Measurements from ENCODE around the gene POLL. TPM values are rescaled to one million over a fixed set of nuclear protein-coding genes. Genes with fewer than 3 reads are reported as not detected.
A peak's percentile ranks its signal among the peaks of the same experiment; 100 is the strongest.
"Not testable (repeated sequence)": the region's sequence is repeated elsewhere in the genome, so short reads cannot be mapped to it uniquely, and the experiment has no call there.

POLL gene
- polyA plus RNA-seq (11.6 to 18.6 TPM (median 11.9 TPM) in 3 replicates), polyA minus RNA-seq (19.0 to 25.4 TPM (median 24.4 TPM) in 3 replicates)
- polyA plus RNA-seq (2011; ENCODE audit: low read depth): 5.7 TPM
- polyA plus RNA-seq (2011; cell fraction: cytosol; rRNA removed): 9.7 and 12.2 TPM in 2 replicates
- 37.0 and 37.7 TPM in 2 replicates for polyA plus RNA-seq (2011; cell fraction: nucleus; rRNA removed)
- polyA plus RNA-seq (2012; ENCODE audit: low replicate concordance): 11.3 and 12.7 TPM in 2 replicates
- 16.9 TPM for polyA minus RNA-seq (2011; cell fraction: cytosol; rRNA and poly(A)+ RNA removed)
- polyA minus RNA-seq (2011; cell fraction: nucleus; rRNA and poly(A)+ RNA removed): 12.2 and 19.3 TPM in 2 replicates

DNA sequence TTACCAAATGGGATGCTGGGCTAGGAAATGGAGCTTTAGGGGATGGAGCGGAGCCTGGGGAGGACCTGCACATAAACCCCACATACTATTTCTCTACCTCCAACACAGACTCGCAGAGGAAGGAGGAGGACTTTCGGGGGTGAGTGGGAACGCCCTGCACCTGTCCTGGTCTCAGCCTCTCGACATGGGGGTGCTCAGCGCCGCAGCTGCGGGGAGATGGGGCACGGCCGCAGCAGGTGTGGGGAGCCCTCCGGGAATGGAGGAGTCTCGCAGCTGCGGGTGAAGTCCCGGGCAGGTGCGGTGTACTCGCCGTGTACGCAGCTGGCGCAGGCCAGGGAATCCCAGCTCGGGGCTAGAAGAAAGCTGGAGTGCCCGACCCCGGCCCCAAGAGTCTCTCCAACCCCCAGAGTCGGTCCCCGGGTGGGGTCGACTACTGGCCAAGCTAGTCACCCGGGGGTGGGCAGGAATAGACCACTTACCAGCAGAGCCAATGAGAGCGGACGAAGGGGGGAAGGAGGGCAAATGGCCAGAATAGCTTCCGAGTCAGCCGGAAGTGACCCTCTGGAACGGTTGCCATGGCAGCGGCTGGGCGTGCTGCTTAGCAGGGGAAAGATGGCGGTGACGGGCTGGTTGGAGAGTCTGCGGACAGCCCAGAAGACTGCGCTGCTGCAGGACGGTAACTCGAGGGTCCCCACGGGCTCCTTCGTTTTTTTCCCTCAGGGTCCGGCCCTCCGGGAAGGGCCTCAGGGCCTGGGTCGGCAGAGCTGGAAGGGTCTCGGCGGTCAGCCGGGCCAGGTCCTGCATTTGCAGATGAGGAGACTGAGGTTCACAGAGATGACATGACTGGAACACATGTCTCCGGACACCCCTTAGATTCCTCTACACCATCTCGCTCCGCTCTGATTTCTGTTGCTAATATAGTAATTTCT is at the start of gene POLL, which contains the start of gene DPCD:
Gene POLL, minus strand, starts transcription at position 533 of the 929 bp plus-strand sequence. CDS start 897 bp downstream, outside the sequence.
Gene DPCD, plus strand, starts transcription at position 597 of the 929 bp plus-strand sequence. Its CDS starts 16 bp downstream, at position 613.
- H3K36me3 ChIP-seq (ENCODE audit: control insufficient read depth in 2 of 2, extremely low read depth in 1 of 2, insufficient read depth in 2 of 2, low read length in 2 of 2): peaks cover 5 to 8% of the 10 kb centered on the region in 2 experiments
- peak; percentile 85 for FAIRE-seq

DNA sequence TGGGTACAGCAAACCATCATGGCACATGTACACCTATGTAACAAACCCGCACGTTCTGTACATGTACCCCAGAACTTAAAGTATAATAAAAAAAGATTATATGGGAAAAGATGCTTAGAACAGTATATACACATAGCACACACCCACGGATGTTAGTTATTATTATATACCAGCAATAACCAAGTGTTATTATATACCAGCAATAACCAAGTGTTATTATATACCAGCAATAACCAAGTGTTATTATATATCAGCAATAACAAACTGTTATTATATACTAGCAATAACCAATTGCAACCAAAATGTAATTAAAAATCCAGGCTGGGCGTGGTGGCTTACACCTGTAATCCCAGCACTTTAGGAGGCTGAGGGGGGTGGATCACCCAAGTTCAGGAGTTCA is 45.5 kb upstream of the POLL start:
- not testable (repeated sequence) for FAIRE-seq; H3K36me3 ChIP-seq (ENCODE audit: control insufficient read depth in 2 of 2, extremely low read depth in 1 of 2, insufficient read depth in 2 of 2, low read length in 2 of 2)

More for the DNA sequence above, at the start of gene POLL, which contains the start of gene DPCD:
- dilution Hi-C loops (cut with MboI; ENCODE audit: extremely low pct_ligation_motif_present, low sequenced_read_pairs): no loop called here
- H3K4me3 ChIP-seq (ENCODE audit: control insufficient read depth in 2 of 3, extremely low read depth in 1 of 3, insufficient read depth in 2 of 3, low read depth in 1 of 3, low read length in 3 of 3): peak within 1 kb of the TSS; percentile 64 to 97 (median 66)
- H3K4me1 ChIP-seq (ENCODE audit: control insufficient read depth, extremely low read depth, insufficient read depth, low read length): peaks cover 17% of the 10 kb centered on the region
- no peaks in the 10 kb centered on the region for H3K9me1 ChIP-seq (ENCODE audit: control insufficient read depth, extremely low read depth, insufficient read depth, low read length)
- H3K9me3 ChIP-seq (ENCODE audit: control insufficient read depth, low read depth, low read length): no peaks in the 10 kb centered on the region
- H3K27me3 ChIP-seq (ENCODE audit: control insufficient read depth, extremely low read depth, insufficient read depth, low read length): no peaks in the 10 kb centered on the region
- TF ChIP-seq, protein P1, sequence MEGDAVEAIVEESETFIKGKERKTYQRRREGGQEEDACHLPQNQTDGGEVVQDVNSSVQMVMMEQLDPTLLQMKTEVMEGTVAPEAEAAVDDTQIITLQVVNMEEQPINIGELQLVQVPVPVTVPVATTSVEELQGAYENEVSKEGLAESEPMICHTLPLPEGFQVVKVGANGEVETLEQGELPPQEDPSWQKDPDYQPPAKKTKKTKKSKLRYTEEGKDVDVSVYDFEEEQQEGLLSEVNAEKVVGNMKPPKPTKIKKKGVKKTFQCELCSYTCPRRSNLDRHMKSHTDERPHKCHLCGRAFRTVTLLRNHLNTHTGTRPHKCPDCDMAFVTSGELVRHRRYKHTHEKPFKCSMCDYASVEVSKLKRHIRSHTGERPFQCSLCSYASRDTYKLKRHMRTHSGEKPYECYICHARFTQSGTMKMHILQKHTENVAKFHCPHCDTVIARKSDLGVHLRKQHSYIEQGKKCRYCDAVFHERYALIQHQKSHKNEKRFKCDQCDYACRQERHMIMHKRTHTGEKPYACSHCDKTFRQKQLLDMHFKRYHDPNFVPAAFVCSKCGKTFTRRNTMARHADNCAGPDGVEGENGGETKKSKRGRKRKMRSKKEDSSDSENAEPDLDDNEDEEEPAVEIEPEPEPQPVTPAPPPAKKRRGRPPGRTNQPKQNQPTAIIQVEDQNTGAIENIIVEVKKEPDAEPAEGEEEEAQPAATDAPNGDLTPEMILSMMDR (optimal IDR thresholded peaks at IDR 0.05 in 1 of 3, IDR thresholded peaks at IDR 0.05 in 1 of 3, conservative IDR thresholded peaks at IDR 0.05 in 1 of 3; ENCODE audit: extremely low read depth in 1 of 3, insufficient read depth in 2 of 3, low read length in 3 of 3): no peak
- TF ChIP-seq EZH2 (IDR thresholded peaks at IDR 0.05; ENCODE audit: low read length): no peak
- H3K79me2 ChIP-seq (ENCODE audit: control insufficient read depth, insufficient read depth, low read length): peaks cover 11% of the 10 kb centered on the region
- peak within 1 kb of the TSS; percentile 42 for H3K27ac ChIP-seq (ENCODE audit: control insufficient read depth, insufficient read depth, low read length)
- H3K4me2 ChIP-seq (ENCODE audit: control insufficient read depth, extremely low read depth, insufficient read depth, low read depth, low read length): peak within 1 kb of the TSS; percentile 98
- H2AFZ ChIP-seq (ENCODE audit: control insufficient read depth, low read length): peak within 1 kb of the TSS; percentile 94
- H4K20me1 ChIP-seq (ENCODE audit: control insufficient read depth, extremely low read depth, insufficient read depth, low read length): no peaks in the 10 kb centered on the region
- peak within 1 kb of the TSS; percentile 73 for H3K9ac ChIP-seq (ENCODE audit: control insufficient read depth, extremely low read depth, insufficient read depth, low read length)
- no peak for DNase-seq (ENCODE audit: low read depth, low spot score)

More for the DNA sequence above, 45.5 kb upstream of the POLL start:
- H3K9me3 ChIP-seq (ENCODE audit: control insufficient read depth, low read depth, low read length); DNase-seq (ENCODE audit: low read depth, low spot score); H4K20me1 ChIP-seq (ENCODE audit: control insufficient read depth, extremely low read depth, insufficient read depth, low read length); H3K27ac ChIP-seq (ENCODE audit: control insufficient read depth, insufficient read depth, low read length); H3K79me2 ChIP-seq (ENCODE audit: control insufficient read depth, insufficient read depth, low read length); H3K9ac ChIP-seq (ENCODE audit: control insufficient read depth, extremely low read depth, insufficient read depth, low read length); H3K9me1 ChIP-seq (ENCODE audit: control insufficient read depth, extremely low read depth, insufficient read depth, low read length); H3K4me3 ChIP-seq (ENCODE audit: control insufficient read depth in 2 of 3, extremely low read depth in 1 of 3, insufficient read depth in 2 of 3, low read depth in 1 of 3, low read length in 3 of 3); H3K4me1 ChIP-seq (ENCODE audit: control insufficient read depth, extremely low read depth, insufficient read depth, low read length); H2AFZ ChIP-seq (ENCODE audit: control insufficient read depth, low read length); dilution Hi-C loops (cut with MboI; ENCODE audit: extremely low pct_ligation_motif_present, low sequenced_read_pairs); H3K27me3 ChIP-seq (ENCODE audit: control insufficient read depth, extremely low read depth, insufficient read depth, low read length); H3K4me2 ChIP-seq (ENCODE audit: control insufficient read depth, extremely low read depth, insufficient read depth, low read depth, low read length): not testable (repeated sequence)

Data from keratinocyte (primary cell).